Activated CD8-positive, alpha-beta memory T cell treated with anti-CD3 and anti-CD28 coated beads, Interleukin-2, amount 50 U/mL, for 1 hour (primary cell): ENCODE data around the gene PAF1.

Experiments used
- DNase-seq: peaks from one replicate; pipeline ENCODE4 v3.0.0-alpha.2; 2020; ENCODE audit errors: extremely low read depth

Gene PAF1

DNA sequence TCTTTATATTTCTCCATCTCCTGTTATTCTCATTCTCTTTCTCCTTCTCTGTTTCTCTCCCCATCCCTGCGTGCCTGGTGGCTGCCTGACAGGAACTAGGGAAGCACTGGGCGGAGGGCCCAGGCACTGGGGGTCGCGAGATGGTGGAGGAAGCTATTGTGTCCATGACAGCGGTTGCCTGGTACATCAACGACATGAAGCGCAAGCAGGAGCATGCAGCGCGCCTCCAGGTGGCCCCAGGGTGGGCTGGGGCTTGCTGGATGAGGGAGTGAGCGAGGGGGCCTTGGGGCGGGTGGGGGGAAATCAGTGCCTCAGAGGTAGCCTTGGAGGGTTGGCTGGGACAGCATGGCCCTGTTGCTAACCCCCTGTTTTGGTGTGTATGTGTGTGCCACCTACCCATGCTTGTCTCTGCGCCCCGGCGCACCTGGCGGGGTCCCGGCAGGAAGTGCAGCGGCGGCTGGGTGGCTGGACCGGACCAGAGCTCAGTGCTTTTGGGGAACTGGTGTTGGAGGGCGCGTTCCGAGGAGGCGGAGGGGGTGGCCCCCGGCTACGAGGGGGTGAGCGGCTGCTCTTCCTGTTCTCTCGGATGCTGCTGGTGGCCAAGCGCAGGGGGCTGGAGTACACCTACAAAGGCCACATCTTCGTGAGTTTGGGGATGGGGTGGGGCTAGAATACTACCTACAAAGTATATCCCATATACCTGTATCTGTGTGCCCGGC, 26.7 kb upstream of the PAF1 start:
- no peak for DNase-seq

DNA sequence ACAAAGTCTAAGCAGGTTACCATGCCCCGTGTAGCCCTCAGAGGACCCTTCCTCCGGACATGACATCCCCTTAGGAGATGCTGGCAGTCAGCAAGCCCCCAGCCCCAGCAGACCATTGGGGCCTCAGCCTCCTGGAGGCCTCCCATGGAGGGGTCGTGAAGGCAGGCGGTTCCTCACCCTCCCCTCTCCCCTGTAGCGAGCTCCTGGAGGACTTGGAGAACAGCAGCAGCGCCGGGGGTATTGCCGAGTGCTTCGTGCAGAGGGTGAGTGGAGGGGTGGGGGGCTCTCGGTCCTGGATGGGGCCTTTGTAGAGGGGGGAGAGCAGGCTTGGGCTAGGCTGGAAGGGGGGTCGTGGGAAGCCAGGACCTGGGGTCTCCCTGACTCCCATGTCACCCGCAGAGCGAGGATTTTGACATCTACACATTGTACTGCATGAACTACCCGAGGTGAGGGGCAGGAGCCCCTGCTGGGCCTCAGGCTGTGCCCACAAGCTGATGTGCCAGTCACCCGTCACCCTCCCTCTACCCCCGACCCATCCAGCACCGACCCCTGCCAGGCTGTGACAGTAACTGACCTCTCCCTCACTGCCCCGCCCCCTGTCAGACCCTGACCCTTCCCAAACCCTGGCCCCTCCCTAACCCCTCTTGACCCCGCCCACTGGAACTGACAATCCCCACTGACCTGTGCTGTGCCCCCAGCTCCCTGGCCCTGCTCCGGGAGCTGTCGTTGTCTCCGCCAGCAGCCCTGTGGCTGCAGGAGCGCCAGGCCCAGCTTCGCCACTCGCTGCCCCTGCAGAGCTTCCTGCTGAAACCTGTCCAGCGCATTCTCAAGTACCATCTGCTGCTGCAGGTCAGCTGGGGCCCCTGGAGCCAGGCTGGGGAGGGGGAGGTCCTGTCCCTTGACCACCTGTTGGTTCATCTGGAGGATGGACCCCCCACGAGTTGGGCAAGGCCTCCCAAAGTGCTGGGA, 25.5 kb upstream of the PAF1 start:
- DNase-seq = no peak

DNA sequence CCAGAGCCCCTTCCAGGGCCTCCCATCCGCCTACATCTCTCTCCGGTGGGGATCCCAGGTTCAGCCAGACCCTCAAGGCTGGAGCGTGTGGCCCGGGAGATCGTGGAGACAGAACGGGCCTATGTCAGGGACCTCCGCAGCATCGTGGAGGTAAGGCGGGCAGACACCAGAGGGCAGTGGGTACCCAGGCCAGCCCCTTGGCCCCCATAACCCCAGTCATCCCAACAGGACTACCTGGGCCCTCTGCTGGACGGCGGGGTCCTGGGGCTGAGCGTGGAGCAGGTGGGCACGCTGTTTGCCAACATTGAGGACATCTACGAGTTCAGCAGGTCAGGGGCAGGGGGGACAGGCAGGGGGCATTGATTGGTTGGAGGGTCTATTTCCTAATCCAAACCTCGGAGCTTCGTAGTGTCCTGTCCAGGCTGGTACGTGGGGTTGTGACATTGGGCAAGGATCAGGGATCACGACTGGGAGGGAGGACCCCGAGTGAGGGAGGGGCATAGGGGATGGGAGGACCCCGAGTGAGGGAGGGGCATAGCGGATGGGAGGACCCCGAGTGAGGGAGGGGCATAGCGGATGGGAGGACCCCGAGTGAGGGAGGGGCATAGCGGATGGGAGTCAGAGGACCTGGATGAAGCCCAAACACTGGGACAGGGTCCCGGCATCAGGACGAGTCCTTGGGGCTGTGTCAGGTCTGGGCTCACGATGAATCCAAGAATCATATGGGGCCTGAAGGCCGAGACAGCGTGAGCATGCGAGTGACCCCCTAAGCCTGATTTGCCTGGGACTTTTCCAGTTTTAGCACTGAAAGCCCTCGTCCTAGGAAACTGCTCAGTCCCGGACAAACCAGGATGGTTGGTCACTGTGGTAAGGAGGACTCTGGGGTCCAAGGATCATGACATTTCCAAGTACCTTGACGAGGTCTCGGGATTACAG, 24.5 kb upstream of the PAF1 start:
- no peak for DNase-seq

DNA sequence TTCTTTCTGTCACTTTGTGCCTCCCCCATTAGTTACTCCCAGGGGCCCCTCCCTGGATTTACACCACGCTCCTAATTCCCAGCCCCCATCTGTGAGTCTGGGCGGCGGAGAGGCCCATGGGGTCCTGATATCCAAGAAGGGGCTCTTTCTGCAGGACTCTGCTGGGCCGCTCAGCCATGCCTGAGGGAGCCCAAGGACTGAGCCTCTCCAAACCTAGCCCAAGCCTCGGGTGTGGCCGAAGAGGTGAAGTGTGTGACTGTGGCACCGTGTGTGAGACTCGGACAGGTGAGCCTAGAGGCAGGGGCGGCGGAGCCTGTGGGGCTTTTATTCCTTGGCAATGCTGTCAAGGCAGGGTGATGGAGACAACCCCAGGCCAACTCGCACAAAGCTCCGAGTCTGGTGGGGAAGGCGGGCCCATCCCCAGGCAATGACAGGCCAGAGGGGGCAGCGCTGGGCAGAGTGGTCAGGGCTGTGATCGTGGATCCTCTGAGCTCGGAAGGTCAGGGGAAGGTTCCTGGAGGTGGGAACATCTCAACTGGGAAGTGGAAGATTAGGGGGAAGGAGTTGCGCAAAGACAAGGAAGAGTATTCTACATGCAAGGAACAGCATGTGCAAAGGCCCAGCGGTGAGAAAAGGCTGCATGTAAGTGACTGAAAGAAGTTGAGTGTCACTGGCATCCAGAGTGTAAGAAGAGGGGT, 23.2 kb upstream of the PAF1 start:
- no peak for DNase-seq

DNA sequence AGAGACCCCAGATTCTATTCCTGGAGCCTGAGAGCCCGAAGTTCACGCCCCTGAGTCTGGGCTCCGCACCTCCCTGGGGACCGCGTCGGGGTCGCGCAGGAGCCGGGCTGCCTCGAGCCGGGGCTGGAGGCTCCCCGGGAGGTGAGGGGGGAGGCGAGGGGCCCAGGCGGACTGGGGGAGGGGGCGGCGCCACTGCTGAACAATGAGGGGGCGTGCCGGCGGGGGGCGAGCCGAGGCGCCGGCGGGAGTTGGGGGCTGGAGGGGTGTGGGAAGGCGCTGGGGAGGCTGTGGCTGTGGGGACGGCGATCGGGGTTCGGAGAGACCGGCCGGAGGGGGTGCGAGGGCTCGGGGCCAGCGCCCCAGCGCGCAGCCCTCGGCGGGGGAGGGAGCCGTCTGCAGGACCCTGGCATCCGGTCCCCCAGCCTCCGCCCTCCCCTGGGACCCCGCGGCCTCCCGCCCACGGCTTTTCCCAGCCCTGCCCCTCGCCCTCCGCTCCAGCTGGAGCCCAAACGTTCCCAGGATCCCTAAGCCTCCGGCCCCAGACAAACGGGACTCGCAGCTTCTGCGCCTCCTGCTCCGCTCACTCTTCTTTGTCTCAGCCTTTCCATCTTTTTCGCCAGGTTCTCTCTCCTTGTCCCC, 22.5 kb upstream of the PAF1 start:
- no peak for DNase-seq

DNA sequence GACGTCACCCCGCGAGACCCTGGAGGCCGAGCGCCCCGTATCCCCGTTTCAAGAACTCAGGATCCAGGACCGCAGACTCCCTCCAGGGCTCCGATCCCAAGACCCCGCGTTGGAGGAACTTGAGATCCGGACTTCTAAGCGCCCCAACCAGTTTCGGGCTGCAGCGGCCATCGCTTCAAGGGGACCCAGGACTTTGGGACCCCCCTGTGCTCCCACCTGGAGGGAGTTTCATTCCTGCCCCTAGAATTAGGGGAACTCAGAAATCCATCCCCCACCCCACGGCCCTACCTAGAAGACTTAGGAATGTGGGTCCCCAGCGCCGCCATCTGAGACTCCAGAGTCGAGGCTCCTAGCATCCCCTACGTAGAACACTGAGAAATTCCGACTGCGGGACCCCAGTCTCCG, 22.0 kb upstream of the PAF1 start:
- DNase-seq = no peak

DNA sequence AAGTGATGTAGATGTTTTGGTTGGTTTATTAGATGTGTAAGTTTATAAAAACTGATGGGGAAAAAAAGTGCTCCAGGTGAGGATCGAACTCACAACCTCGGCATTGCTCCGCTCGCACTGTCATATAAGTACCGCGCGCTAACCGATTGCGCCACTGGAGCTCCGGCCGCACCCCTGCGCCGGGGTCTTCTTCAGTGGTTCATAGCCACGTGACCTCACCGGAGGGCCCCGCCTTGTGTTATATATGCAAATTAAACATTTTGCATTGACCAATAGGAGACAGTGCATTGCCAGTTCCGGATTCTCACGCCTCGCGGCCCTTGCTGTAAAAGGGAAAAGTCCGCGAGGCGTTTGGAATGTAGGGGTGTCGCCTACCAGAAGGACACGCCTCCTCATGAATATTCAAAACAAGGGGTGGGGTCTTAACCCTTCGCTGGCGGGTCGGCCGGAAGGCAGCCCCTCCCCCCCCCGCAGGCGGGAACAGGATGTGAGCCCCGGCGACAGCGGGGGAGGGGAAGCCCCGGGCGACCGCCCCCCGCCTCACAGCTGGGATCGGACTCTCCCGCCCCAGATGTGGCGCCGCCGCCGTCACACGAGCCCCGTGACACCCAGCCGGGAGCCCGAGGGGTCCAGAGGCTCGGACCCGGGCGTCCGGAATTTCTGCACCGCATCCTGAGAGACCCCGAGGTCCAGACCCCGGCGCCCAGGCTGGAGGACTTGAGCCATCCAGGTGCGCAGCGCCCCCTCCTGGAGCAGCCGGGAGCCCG, 21.4 kb upstream of the PAF1 start, which contains the start of gene PLEKHG2:
Gene PLEKHG2 (plus strand): TSS at position 570 of the 767 bp plus-strand sequence. CDS start 1,418 bp downstream, outside the sequence.
- peak; percentile 97 for DNase-seq

DNA sequence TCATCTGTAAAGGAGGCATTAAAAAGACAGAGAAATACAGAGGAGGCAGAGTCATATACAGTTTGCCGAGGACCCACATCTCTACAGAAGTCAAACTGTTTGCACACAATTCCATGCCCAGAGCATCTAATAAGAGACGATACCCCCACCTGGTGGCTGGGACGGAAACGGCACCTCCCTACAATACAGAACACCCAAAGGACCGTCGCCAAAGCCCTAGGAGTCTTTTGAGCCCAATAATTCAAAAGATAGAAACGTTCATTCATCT, 20.9 kb upstream of the PAF1 start:
- DNase-seq = peak; percentile 92

DNA sequence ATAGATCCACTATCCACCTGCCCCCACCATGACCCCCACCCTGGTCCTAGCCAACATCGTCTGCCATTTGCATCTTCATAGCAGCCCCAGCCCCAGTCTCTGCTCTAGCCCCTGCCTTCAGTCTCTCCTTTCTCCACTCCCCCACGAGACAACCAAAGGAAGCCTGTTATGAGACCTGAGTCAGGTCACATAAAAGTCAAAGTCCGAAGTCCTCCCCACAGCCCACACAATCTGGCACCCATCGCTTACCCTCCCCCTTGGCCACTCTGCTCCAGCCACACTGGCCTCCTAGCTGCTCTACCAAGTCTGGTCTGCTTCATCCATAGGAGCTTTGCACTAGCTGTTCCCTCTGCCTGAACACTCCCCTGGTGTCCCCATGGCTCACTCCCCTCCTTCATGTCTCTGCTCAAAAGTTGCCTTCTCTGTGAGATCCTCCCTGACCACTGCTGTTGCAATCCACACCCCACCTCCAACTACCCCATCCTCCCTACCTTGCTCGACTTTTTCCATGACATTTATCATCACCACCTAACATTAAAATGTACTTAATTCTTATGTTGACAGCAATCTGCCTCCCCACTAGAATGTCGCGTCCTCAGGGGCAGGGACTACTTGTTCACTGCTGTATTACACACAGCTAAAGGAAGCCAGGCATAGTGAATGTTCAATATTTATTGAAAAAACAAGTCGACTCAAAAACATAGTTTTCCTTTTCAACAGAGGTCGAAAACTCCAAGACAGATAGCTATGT, 20.4 kb upstream of the PAF1 start:
- DNase-seq = no peak

DNA sequence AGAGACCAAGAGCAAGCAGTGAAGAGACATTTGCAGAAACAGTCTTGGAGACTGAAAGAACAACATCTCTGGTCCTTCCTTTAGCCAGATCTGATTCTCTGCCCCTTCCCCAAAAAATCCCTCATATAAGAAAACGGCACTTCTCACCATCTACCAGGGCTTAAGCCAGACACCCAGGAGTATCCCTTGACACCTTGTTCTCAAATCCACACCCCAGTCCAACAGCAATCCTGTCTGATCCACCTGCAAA, 19.9 kb upstream of the PAF1 start:
- DNase-seq = no peak

DNA sequence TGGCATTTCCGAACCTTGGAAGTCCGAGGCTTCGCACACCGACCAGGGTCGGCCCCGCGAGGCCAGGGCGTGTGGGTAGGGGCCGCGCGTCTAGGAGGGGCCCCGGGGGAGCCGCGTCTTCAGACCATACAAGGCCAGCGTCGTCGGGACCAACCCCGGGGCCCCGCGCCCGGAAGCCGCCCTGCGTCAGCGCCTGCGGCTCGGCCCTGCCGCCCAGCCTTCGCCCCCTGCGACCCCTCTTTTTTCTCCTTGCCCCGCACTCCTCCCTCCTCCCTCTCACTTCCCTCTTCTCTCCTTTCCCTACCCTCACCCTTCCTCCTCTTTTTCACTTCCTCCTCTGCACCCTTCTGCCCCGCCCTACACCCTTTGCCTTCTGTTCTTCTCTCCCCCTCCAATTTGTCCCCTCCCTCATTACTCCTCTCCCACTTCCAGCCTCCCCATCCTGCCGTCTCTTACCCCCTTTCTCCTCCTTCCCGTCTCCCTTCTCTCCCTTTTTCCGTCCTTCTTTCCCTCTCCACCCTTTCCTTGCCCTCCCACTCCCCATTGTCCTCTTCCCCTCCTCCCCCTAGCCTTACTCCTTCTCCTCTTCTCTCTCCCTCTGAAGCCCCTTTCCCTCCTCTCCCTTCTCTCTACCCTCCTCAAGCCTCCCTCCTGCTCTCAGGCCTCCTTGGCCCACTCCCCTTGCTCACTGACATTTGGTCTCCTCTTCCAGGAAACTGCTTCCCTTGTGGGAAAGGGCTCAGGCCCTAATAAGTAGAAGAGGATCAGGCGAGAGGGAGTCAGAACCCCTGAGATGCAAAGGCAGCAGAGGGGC, 19.3 kb upstream of the PAF1 start:
- no peak for DNase-seq

DNA sequence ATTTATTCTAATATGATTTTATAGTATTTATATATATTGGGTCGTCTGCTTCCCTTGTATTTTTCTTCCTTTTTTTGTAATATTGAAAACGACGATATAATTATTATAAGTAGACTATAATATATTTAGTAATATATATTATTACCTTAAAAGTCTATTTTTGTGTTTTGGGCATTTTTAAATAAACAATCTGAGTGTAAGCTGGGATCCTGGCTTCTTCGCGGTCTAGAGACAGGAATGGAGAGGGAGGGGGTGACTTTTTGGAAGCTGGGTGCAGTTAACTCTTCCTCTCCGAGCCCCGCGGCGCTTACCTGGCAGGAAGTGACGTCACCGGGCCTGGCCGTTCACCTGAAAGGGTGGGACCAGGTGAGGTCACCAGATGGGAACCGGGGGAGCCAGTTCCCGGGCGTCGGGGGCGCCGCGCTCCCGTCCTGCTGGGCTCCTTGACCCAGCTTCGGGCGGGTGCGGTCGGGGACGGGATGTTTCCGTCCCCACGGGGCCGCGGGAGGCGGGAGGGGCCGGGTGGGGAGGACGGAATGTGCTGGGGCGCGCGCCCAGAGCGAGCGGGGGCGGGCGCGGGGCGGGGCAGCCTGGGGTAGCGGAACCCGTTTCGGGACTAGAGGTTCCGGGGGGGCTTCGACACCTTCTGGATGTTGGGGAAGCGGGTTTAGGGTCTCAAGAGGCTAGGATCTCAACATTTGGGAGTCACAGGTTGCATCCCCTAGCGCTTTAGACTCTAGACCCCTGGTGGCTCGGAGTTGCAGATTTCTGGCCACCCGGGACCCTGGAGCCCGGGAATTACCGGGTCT, 18.5 kb upstream of the PAF1 start:
- DNase-seq = peak; percentile 93

DNA sequence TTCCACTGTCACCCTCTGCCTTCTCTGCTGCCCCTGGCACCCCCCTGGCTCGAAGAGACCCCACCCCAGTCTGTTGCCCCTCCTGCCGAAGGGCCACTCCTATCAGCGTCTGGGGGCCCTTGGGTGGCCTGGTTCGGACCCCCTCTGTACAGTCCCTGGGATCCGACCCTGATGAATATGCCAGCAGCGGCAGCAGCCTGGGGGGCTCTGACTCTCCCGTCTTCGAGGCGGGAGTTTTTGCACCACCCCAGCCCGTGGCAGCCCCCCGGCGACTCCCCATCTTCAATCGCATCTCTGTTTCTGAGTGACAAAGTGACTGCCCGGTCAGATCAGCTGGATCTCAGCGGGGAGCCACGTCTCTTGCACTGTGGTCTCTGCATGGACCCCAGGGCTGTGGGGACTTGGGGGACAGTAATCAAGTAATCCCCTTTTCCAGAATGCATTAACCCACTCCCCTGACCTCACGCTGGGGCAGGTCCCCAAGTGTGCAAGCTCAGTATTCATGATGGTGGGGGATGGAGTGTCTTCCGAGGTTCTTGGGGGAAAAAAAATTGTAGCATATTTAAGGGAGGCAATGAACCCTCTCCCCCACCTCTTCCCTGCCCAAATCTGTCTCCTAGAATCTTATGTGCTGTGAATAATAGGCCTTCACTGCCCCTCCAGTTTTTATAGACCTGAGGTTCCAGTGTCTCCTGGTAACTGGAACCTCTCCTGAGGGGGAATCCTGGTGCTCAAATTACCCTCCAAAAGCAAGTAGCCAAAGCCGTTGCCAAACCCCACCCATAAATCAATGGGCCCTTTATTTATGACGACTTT, 17.7 kb upstream of the PAF1 start:
- DNase-seq = no peak

DNA sequence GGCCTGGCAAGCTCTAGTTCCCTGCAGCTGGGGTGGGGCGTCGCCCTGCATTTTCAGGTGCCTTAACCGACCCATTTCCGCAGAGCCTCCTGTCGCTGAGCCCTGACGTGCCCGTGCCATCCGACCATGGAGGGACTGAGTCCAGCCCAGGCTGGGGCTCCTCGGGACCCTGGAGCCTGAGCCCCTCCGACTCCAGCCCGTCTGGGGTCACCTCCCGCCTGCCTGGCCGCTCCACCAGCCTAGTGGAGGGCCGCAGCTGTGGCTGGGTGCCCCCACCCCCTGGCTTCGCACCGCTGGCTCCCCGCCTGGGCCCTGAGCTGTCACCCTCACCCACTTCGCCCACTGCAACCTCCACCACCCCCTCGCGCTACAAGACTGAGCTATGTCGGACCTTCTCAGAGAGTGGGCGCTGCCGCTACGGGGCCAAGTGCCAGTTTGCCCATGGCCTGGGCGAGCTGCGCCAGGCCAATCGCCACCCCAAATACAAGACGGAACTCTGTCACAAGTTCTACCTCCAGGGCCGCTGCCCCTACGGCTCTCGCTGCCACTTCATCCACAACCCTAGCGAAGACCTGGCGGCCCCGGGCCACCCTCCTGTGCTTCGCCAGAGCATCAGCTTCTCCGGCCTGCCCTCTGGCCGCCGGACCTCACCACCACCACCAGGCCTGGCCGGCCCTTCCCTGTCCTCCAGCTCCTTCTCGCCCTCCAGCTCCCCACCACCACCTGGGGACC, 16.9 kb upstream of the PAF1 start:
- DNase-seq = no peak

DNA sequence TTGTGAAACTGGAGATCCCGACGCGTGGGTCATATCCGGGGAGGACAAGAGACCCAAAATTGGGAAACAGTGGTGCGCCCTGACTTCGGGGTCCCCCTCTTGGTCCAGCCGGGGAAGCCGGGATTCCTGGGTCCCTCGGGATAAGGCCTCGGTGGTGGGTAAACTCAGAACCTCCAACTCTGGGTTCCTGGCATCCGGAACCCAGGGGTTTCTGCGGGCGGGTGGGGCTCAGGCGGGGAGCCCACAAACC, 16.4 kb upstream of the PAF1 start:
- DNase-seq = no peak

DNA sequence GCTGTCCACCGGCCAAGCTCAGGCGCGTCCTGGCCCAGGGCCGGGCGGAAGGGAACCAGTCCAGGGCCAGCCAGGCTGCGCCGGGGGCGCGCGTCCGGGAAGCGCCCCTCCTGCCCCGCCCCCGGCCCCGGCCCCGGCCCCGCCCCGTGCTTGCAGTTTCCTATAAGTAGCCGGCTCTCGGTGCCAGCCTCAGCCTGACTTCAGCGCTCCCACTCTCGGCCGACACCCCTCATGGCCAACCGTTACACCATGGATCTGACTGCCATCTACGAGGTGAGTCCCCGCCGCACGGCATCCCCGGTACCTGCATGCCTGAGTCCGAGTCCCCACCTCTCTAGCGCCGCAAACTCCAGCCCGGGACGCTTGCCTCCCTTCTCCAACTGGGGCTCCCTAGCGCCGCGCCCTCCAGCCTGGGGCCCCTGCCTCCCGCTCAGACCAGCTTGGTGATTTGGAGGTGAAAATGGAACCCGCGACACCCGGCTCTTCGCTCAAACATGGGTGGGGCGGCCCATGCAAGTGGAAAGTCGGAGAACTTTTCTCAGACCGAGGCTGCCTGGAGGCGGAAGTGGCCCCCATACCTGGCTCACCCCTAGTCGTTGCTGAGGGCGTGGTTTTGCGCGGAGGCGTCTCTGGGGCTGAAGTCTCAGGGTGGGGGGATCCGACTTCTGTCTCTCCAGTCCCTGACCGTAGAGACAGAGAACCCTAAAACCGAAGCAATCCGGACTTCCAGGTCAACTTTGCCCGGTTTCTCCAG, 15.9 kb upstream of the PAF1 start, which contains the start of gene ZFP36:
Gene ZFP36 (plus strand): TSS at position 192 of the 754 bp plus-strand sequence. CDS start 58 bp downstream, at position 250.
- DNase-seq = peak; percentile 87
